Astrocyte of the cerebellum (primary cell): ENCODE data around the gene TSHZ2.

ENCODE experiments used
- DNase-seq: peaks from one replicate; pipeline ENCODE4 v3.0.0-alpha.2; 2011; ENCODE audit warnings: low read depth
- H3K4me3 ChIP-seq: 2 replicates; pipeline ENCODE4 v1.5.1; 2011; ENCODE audit warnings: mild to moderate bottlenecking, low read depth, low read length, moderate library complexity
- CTCF ChIP-seq: IDR thresholded peaks from 2 replicates; pipeline ENCODE4 v1.5.1; 2012; ENCODE audit warnings: low read length, low read depth, moderate library complexity, mild to moderate bottlenecking; ENCODE audit errors: missing control alignments
- in situ Hi-C: cut with HindIII; loops from 2 replicates; pipeline ENCODE4 v1.10.0; 2017; ENCODE audit warnings: low sequenced_read_pairs

TSHZ2 gene

GRCh38 chr20:53403029-53403428 is 430.9 kb downstream of the TSHZ2 start:
- DNase-seq: no peak
- no peak for TF ChIP-seq CTCF
- no peak overlapping the region for H3K4me3 ChIP-seq
- in situ Hi-C loops: no loop called here

GRCh38 chr20:53405139-53405538 is 433.0 kb downstream of the TSHZ2 start:
- in situ Hi-C loops: no loop called here
- H3K4me3 ChIP-seq: no peak overlapping the region
- no peak for TF ChIP-seq CTCF
- DNase-seq: no peak

GRCh38 chr20:53406580-53406979 is 434.4 kb downstream of the TSHZ2 start:
- H3K4me3 ChIP-seq: no peak overlapping the region
- in situ Hi-C loops: no loop called here
- no peak for TF ChIP-seq CTCF
- DNase-seq: no peak

- H3K4me3 ChIP-seq: no peak overlapping the region
- TF ChIP-seq CTCF: no peak
- no peak for DNase-seq
- in situ Hi-C loops: no loop called here
Measured at GRCh38 chr20:53408691-53409446, 436.7 kb downstream of the TSHZ2 start.

- no peak for DNase-seq
- in situ Hi-C loops: no loop called here
- no peak overlapping the region for H3K4me3 ChIP-seq
- TF ChIP-seq CTCF: no peak
Measured at GRCh38 chr20:53409447-53409717, 437.2 kb downstream of the TSHZ2 start.

GRCh38 chr20:53411129-53411528 is 439.0 kb downstream of the TSHZ2 start:
- in situ Hi-C loops: no loop called here
- H3K4me3 ChIP-seq: no peak overlapping the region
- no peak for DNase-seq
- no peak for TF ChIP-seq CTCF
